ENCODE data around the gene ZNF219. TPM values are rescaled to one million over a fixed set of nuclear protein-coding genes. Genes with fewer than 3 reads are reported as not detected.

ZNF219 gene
- total RNA-seq, 1 experiment from 2014 or later = 16.6 TPM

DNA sequence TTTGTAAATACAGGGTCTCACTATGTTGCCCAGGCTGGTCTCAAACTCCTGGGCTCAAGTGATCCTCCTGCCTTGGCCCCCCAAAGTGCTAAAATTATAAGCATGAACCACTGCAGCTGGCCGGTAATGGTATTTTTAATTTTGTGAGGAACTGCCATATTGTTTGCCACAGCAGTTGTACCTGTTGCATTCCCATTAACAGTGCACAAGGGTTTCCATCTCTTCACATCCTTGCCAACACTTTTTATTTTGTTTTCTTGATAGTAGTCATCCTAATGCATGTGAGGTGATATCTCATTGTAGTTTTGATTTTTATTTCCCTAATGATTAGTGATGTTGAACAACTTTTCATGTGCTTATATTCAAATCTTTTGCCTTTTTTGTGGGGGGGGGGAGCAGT is 43.9 kb upstream of the ZNF219 start:
- no peaks in the 10 kb centered on the region for H4K20me1 ChIP-seq (ENCODE audit: insufficient read depth)
- ChIA-PET POLR2A (no interaction called here), CTCF (no interaction called here), RAD21 (ENCODE audit: low non-redundant PET in 1 of 2, low total read pairs in 2 of 2, uncharacterized antibody in 2 of 2, unreplicated experiment in 2 of 2) (no interaction called here)
- intact Hi-C loops (cut with micrococcal nuclease) = no loop called here
- no TSS peak for BruUV-seq (replicated peaks)
- H3K79me2 ChIP-seq (ENCODE audit: insufficient read depth, low read length) = no peaks in the 10 kb centered on the region
- no peak overlapping the region for H3K4me3 ChIP-seq (replicated peaks in 1 of 2; ENCODE audit: low read depth in 1 of 2, low read length in 2 of 2)
- no peaks in the 10 kb centered on the region for H3K4me1 ChIP-seq (ENCODE audit: control insufficient read depth in 1 of 2, insufficient read depth in 2 of 2, low read length in 2 of 2)
- no peaks in the 10 kb centered on the region for H3K36me3 ChIP-seq (ENCODE audit: control insufficient read depth in 1 of 2, insufficient read depth in 2 of 2, low read length in 2 of 2)
- H3K4me2 ChIP-seq (ENCODE audit: low read length) = no peak overlapping the region
- no peak overlapping the region for H2AFZ ChIP-seq (ENCODE audit: low read depth, low read length, poor library complexity, severe bottlenecking)
- H3K27me3 ChIP-seq (ENCODE audit: insufficient read depth, low read length) = no peaks in the 10 kb centered on the region
- H3K9me2 ChIP-seq (ENCODE audit: insufficient read depth) = no peaks in the 10 kb centered on the region
- ATAC-seq (no peak), DNase-seq (ENCODE audit: low read depth, low spot score) (no peak)
- 0 out of 4 replicates have a peak, but pooled peaks cover 0 to 6% of the 10 kb centered on the region in 2 experiments for H3K9me3 ChIP-seq (ENCODE audit: control insufficient read depth in 1 of 2, insufficient read depth in 1 of 2, low read depth in 1 of 2, low read length in 2 of 2)
- H3K27ac ChIP-seq (ENCODE audit: low read depth, low read length) = no peak overlapping the region
- TF ChIP-seq, protein P1, sequence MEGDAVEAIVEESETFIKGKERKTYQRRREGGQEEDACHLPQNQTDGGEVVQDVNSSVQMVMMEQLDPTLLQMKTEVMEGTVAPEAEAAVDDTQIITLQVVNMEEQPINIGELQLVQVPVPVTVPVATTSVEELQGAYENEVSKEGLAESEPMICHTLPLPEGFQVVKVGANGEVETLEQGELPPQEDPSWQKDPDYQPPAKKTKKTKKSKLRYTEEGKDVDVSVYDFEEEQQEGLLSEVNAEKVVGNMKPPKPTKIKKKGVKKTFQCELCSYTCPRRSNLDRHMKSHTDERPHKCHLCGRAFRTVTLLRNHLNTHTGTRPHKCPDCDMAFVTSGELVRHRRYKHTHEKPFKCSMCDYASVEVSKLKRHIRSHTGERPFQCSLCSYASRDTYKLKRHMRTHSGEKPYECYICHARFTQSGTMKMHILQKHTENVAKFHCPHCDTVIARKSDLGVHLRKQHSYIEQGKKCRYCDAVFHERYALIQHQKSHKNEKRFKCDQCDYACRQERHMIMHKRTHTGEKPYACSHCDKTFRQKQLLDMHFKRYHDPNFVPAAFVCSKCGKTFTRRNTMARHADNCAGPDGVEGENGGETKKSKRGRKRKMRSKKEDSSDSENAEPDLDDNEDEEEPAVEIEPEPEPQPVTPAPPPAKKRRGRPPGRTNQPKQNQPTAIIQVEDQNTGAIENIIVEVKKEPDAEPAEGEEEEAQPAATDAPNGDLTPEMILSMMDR (IDR thresholded peaks at IDR 0.05 in 2 of 3, conservative IDR thresholded peaks at IDR 0.05 in 1 of 3; ENCODE audit: borderline replicate concordance in 1 of 3, insufficient read depth in 1 of 3, low read depth in 2 of 3, low read length in 2 of 3) = no peak
- TF ChIP-seq YY1 (IDR thresholded peaks at IDR 0.05; ENCODE audit: extremely low read depth, insufficient replicate concordance, low read depth, low read length) (no peak), JUND (IDR thresholded peaks at IDR 0.05) (no peak), EGR1 (IDR thresholded peaks at IDR 0.05; ENCODE audit: low read depth) (no peak), CEBPB (IDR thresholded peaks at IDR 0.05; ENCODE audit: low read depth) (no peak)
- TF ChIP-seq, protein P2, sequence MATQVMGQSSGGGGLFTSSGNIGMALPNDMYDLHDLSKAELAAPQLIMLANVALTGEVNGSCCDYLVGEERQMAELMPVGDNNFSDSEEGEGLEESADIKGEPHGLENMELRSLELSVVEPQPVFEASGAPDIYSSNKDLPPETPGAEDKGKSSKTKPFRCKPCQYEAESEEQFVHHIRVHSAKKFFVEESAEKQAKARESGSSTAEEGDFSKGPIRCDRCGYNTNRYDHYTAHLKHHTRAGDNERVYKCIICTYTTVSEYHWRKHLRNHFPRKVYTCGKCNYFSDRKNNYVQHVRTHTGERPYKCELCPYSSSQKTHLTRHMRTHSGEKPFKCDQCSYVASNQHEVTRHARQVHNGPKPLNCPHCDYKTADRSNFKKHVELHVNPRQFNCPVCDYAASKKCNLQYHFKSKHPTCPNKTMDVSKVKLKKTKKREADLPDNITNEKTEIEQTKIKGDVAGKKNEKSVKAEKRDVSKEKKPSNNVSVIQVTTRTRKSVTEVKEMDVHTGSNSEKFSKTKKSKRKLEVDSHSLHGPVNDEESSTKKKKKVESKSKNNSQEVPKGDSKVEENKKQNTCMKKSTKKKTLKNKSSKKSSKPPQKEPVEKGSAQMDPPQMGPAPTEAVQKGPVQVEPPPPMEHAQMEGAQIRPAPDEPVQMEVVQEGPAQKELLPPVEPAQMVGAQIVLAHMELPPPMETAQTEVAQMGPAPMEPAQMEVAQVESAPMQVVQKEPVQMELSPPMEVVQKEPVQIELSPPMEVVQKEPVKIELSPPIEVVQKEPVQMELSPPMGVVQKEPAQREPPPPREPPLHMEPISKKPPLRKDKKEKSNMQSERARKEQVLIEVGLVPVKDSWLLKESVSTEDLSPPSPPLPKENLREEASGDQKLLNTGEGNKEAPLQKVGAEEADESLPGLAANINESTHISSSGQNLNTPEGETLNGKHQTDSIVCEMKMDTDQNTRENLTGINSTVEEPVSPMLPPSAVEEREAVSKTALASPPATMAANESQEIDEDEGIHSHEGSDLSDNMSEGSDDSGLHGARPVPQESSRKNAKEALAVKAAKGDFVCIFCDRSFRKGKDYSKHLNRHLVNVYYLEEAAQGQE (IDR thresholded peaks at IDR 0.05; ENCODE audit: low read depth) = no peak
- H3K9ac ChIP-seq (ENCODE audit: low read length) = no peak overlapping the region

All from HCT116 (cell line).